WTC11 (cell line): ENCODE results near the gene ADGRL3. TPM values are rescaled to one million over a fixed set of nuclear protein-coding genes. Genes with fewer than 3 reads are reported as not detected.

Source experiments
- ATAC-seq: fragments of 200-7000 bp; cut with Tn5 transposase; 2 replicates; pipeline ENCODE4 v1.10.0; 2021; ENCODE audit warnings: mild to moderate bottlenecking, moderate library complexity
- CTCF ChIA-PET: fragments of 300-600 bp; sonication (Branson Sonifier 250); formaldehyde crosslinking; loops from one replicate; lab custom pipeline; 2021; ENCODE audit warnings: antibody characterized with exemption; lab: Charles Lee
- POLR2A ChIA-PET: fragments of 350-600 bp; sonication (Branson Sonifier 250); formaldehyde crosslinking; loops from one replicate; lab custom pipeline; 2021; ENCODE audit warnings: antibody characterized with exemption; lab: Charles Lee
- DNase-seq: peaks from one replicate; pipeline ENCODE4 v3.0.0; 2021; ENCODE audit warnings: low spot score
- H3K27ac Mint-ChIP-seq: 2 replicates; pipeline ENCODE4 v1.8.0; 2021; ENCODE audit warnings: mixed read lengths
- H3K27me3 Mint-ChIP-seq: 2 replicates; pipeline ENCODE4 v1.8.0; 2021; ENCODE audit warnings: low read depth, mild to moderate bottlenecking, moderate library complexity, mixed read lengths
- H3K36me3 Mint-ChIP-seq: 2 replicates; pipeline ENCODE4 v1.8.0; 2021; ENCODE audit warnings: mixed read lengths
- H3K4me1 Mint-ChIP-seq: 2 replicates; pipeline ENCODE4 v1.8.0; 2022; ENCODE audit warnings: mixed read lengths
- H3K4me3 Mint-ChIP-seq: 2 replicates; pipeline ENCODE4 v1.8.0; 2021; ENCODE audit warnings: mild to moderate bottlenecking, moderate library complexity, mixed read lengths
- H3K9me3 Mint-ChIP-seq: 2 replicates; pipeline ENCODE4 v1.8.0; 2021; ENCODE audit warnings: mixed read lengths
- ATF3 ChIP-seq: sonication (generic); formaldehyde crosslinking; conservative IDR thresholded peaks from 2 replicates; pipeline ENCODE4 v1.8.1; 2022; ENCODE audit warnings: mild to moderate bottlenecking, missing genetic modification reagents
- ATF6 ChIP-seq: sonication (generic); formaldehyde crosslinking; IDR thresholded peaks from 2 replicates; pipeline ENCODE4 v1.8.1; 2023; ENCODE audit warnings: mild to moderate bottlenecking, missing genetic modification reagents
- CBFB ChIP-seq: sonication (generic); formaldehyde crosslinking; IDR thresholded peaks from 2 replicates; pipeline ENCODE4 v1.8.1; 2022; ENCODE audit warnings: mild to moderate bottlenecking, low read depth, missing genetic modification reagents
- E2F1 ChIP-seq: sonication (generic); formaldehyde crosslinking; IDR thresholded peaks from 2 replicates; pipeline ENCODE4 v1.8.0; 2022; ENCODE audit warnings: mild to moderate bottlenecking, missing genetic modification reagents
- ERG ChIP-seq: fragments of 250-450 bp; sonication (Bioruptor Pico); IDR thresholded peaks from 2 replicates; pipeline ENCODE4 v1.8.0; 2021; ENCODE audit warnings: mild to moderate bottlenecking
- FOXJ3 ChIP-seq: sonication (generic); formaldehyde crosslinking; IDR thresholded peaks from 2 replicates; pipeline ENCODE4 v1.9.0; 2021; ENCODE audit warnings: missing genetic modification reagents, mild to moderate bottlenecking, borderline replicate concordance
- FOXP4 ChIP-seq: sonication (generic); formaldehyde crosslinking; IDR thresholded peaks from 2 replicates; pipeline ENCODE4 v1.8.0; 2022; ENCODE audit warnings: mild to moderate bottlenecking, missing genetic modification reagents
- IRF1 ChIP-seq: sonication (generic); formaldehyde crosslinking; IDR thresholded peaks from 2 replicates; pipeline ENCODE4 v1.8.0; 2023; ENCODE audit warnings: missing genetic modification reagents
- IRF2 ChIP-seq: sonication (generic); formaldehyde crosslinking; IDR thresholded peaks from 2 replicates; pipeline ENCODE4 v1.8.0; 2022; ENCODE audit warnings: low read depth, missing genetic modification reagents, borderline replicate concordance
- MAX ChIP-seq: sonication (generic); formaldehyde crosslinking; IDR thresholded peaks from 2 replicates; pipeline ENCODE4 v1.8.0; 2022; ENCODE audit warnings: mild to moderate bottlenecking, missing genetic modification reagents
- NFYB ChIP-seq: sonication (generic); formaldehyde crosslinking; conservative IDR thresholded peaks from 2 replicates; pipeline ENCODE4 v1.8.0; 2022; ENCODE audit warnings: low read depth, missing genetic modification reagents
- NR3C1 ChIP-seq: sonication (generic); formaldehyde crosslinking; conservative IDR thresholded peaks from 2 replicates; pipeline ENCODE4 v1.8.1; 2023; ENCODE audit warnings: low read depth, mild to moderate bottlenecking, missing genetic modification reagents
- OVOL2 ChIP-seq: fragments of 250-450 bp; sonication (Bioruptor Pico); IDR thresholded peaks from 2 replicates; pipeline ENCODE4 v1.9.0; 2021; ENCODE audit warnings: mild to moderate bottlenecking, borderline replicate concordance
- TEAD4 ChIP-seq: sonication (generic); formaldehyde crosslinking; IDR thresholded peaks from 2 replicates; pipeline ENCODE4 v1.8.0; 2022; ENCODE audit warnings: mild to moderate bottlenecking, missing genetic modification reagents
- USF1 ChIP-seq: sonication (generic); formaldehyde crosslinking; IDR thresholded peaks from 2 replicates; pipeline ENCODE4 v1.8.0; 2022; ENCODE audit warnings: mild to moderate bottlenecking, missing genetic modification reagents
- ZBTB43 ChIP-seq: sonication (generic); formaldehyde crosslinking; IDR thresholded peaks from 2 replicates; pipeline ENCODE4 v1.8.1; 2023; ENCODE audit warnings: mild to moderate bottlenecking, missing genetic modification reagents
- ZMAT4 ChIP-seq: fragments of 250-450 bp; sonication (Bioruptor Pico); IDR thresholded peaks from 2 replicates; pipeline ENCODE4 v1.9.0; 2021; ENCODE audit warnings: mild to moderate bottlenecking
- ZNF317 ChIP-seq: sonication (generic); formaldehyde crosslinking; IDR thresholded peaks from 2 replicates; pipeline ENCODE4 v1.8.1; 2023; ENCODE audit warnings: low read depth, mild to moderate bottlenecking, moderate library complexity, missing genetic modification reagents, borderline replicate concordance
- ZNF425 ChIP-seq: fragments of 250-450 bp; sonication (Bioruptor Pico); conservative IDR thresholded peaks from 2 replicates; pipeline ENCODE4 v1.9.0; 2021; ENCODE audit warnings: mild to moderate bottlenecking
- ZNF512 ChIP-seq: sonication (generic); formaldehyde crosslinking; IDR thresholded peaks from 2 replicates; pipeline ENCODE4 v1.8.1; 2022; ENCODE audit warnings: missing genetic modification reagents, borderline replicate concordance
- ZNF671 ChIP-seq: fragments of 250-450 bp; sonication (Bioruptor Pico); IDR thresholded peaks from 2 replicates; pipeline ENCODE4 v1.8.0; 2021; ENCODE audit warnings: mild to moderate bottlenecking
- total RNA-seq: library from RNA; stranded (reverse); gene quantifications from 3 replicates; pipeline ENCODE4 v1.2.3, GENCODE V29; 2021

ADGRL3 gene
- total RNA-seq, 1 experiment from 2014 or later = 8.7 TPM

- TF ChIP-seq MAX (CRISPR knock-in tag) = no peak
- no peak for TF ChIP-seq IRF2
- TF ChIP-seq ZNF317 = no peak
- TF ChIP-seq FOXJ3 (CRISPR knock-in tag) = no peak
- no peak for TF ChIP-seq ZNF671 (CRISPR knock-in tag)
- TF ChIP-seq ATF6 (CRISPR knock-in tag) = no peak
Observed at GRCh38 chr4:61950625-61951024, 750.5 kb downstream of the ADGRL3 start (continued).

- Mint-ChIP-seq H3K4me3 (no peak overlapping the region), H3K27me3 (no peaks in the 10 kb centered on the region; the same call in 1 of the 2 replicates), H3K36me3 (peaks cover 14% of the 10 kb centered on the region), H3K9me3 (peaks cover 27% of the 10 kb centered on the region)
- POLR2A ChIA-PET = interaction anchor here (0.6 kb wide), 1 partner anchor 352 kb away, joined by 4 read pairs; no protein-coding TSS in a partner anchor
- no peak for TF ChIP-seq OVOL2 (CRISPR knock-in tag)
- no peak for TF ChIP-seq NFYB (CRISPR knock-in tag)
- no peak for TF ChIP-seq NR3C1 (CRISPR knock-in tag)
- TF ChIP-seq ATF3 (CRISPR knock-in tag) = no peak
- no peak for TF ChIP-seq USF1 (CRISPR knock-in tag)
- TF ChIP-seq IRF1 (CRISPR knock-in tag) = no peak
- no peak for TF ChIP-seq FOXP4
- no peak for TF ChIP-seq ZNF512 (CRISPR knock-in tag)
- TF ChIP-seq ZNF671 (CRISPR knock-in tag) = no peak
- no peak for TF ChIP-seq ZMAT4
- TF ChIP-seq CBFB (CRISPR knock-in tag) = no peak
- TF ChIP-seq ZBTB43 (CRISPR knock-in tag) = no peak
- TF ChIP-seq TEAD4 = no peak
- no peak for TF ChIP-seq ERG (CRISPR knock-in tag)
- no peak for TF ChIP-seq ZNF425 (CRISPR knock-in tag)
- TF ChIP-seq E2F1 = no peak
- TF ChIP-seq, all 79 proteins: peak for 0
- DNase-seq (no peak), ATAC-seq (no peak)
- peaks cover 16% of the 10 kb centered on the region for H3K4me1 Mint-ChIP-seq
- H3K27ac Mint-ChIP-seq = no peak overlapping the region
- CTCF ChIA-PET = no interaction called here
Observed at GRCh38 chr4:61953386-61953785, 753.3 kb downstream of the ADGRL3 start.
